CD4-positive, CD25-positive, alpha-beta regulatory T cell (primary cell): ENCODE results near the gene SLC6A17. TPM values are rescaled to one million over a fixed set of nuclear protein-coding genes. Genes with fewer than 3 reads are reported as not detected.

Experiments
- ATAC-seq, 2 donors: fragments of 150-1000 bp; cut with Tn5 transposase; one replicate each; pipeline ENCODE4 v1.10.0; 2021; ENCODE audit warnings: low read depth in 2 of 2, moderate number of reproducible peaks in 2 of 2, moderate library complexity in 1 of 2
- DNase-seq, 3 donors: peaks; one replicate each; pipeline versions ENCODE4 v3.0.0 to v3.0.0-alpha.2; 2012 to 2022; ENCODE audit warnings: mixed read lengths in 1 of 3
- H3K27ac ChIP-seq: one replicate; pipeline ENCODE4 v1.7.0; 2013; ENCODE audit warnings: mild to moderate bottlenecking, low read length; ENCODE audit not compliant: insufficient read depth, poor library complexity, severe bottlenecking
- H3K27me3 ChIP-seq: one replicate; pipeline ENCODE4 v1.7.0; 2013; ENCODE audit warnings: low read length; ENCODE audit not compliant: control insufficient read depth, insufficient read depth
- H3K36me3 ChIP-seq: one replicate; pipeline ENCODE4 v1.7.0; 2013; ENCODE audit warnings: mild to moderate bottlenecking, low read length, moderate library complexity; ENCODE audit not compliant: control insufficient read depth, insufficient read depth
- H3K4me1 ChIP-seq: 2 replicates; pipeline ENCODE4 v1.7.0; 2013; ENCODE audit warnings: mild to moderate bottlenecking, low read length; ENCODE audit not compliant: insufficient read depth, control insufficient read depth, poor library complexity, severe bottlenecking
- H3K4me3 ChIP-seq: one replicate; pipeline ENCODE4 v1.7.0; 2013; ENCODE audit warnings: low read depth, mild to moderate bottlenecking, low read length, moderate library complexity
- H3K9me3 ChIP-seq, 2 experiments: 1 replicate in 1 of 2; 2 replicates in 1 of 2; pipeline ENCODE4 v1.7.0; 2013; ENCODE audit warnings: low read length in 2 of 2, mild to moderate bottlenecking in 1 of 2, moderate library complexity in 1 of 2; ENCODE audit not compliant: control insufficient read depth in 2 of 2
- H3K27ac Mint-ChIP-seq, 3 donors: one replicate each; pipeline ENCODE4 v1.8.0; 2020 to 2022; ENCODE audit warnings: mild to moderate bottlenecking in 3 of 3, mixed read lengths in 3 of 3, moderate library complexity in 2 of 3
- H3K27me3 Mint-ChIP-seq: one replicate; pipeline ENCODE4 v1.8.0; 2022; ENCODE audit warnings: mild to moderate bottlenecking, mixed read lengths
- H3K36me3 Mint-ChIP-seq: one replicate; pipeline ENCODE4 v1.8.0; 2020; ENCODE audit warnings: mixed read lengths
- H3K4me1 Mint-ChIP-seq, 4 donors: one replicate each; pipeline ENCODE4 v1.8.0; 2020 to 2022; ENCODE audit warnings: mixed read lengths in 4 of 4, mild to moderate bottlenecking in 1 of 4
- H3K4me3 Mint-ChIP-seq, 4 donors: one replicate each; pipeline ENCODE4 v1.8.0; 2020 to 2022; ENCODE audit warnings: mild to moderate bottlenecking in 4 of 4, mixed read lengths in 4 of 4, moderate library complexity in 3 of 4
- H3K9me3 Mint-ChIP-seq, 7 donors: one replicate each; pipeline ENCODE4 v1.8.0; 2020 to 2022; ENCODE audit warnings: mixed read lengths in 7 of 7, mild to moderate bottlenecking in 3 of 7, moderate library complexity in 2 of 7
- polyA plus RNA-seq, 4 donors: library from polyadenylated mRNA; unstranded; fragments of 300-500 nt; fragmentation: Illumina TruSeq; gene quantifications; one replicate each; pipeline ENCODE4 v1.2.3, GENCODE V29; 2021
- total RNA-seq: library from RNA; stranded (reverse); gene quantifications from one replicate; pipeline ENCODE4 v1.2.3, GENCODE V29; 2022

SLC6A17 gene
- total and polyA plus RNA-seq, 5 donors from 2014 or later: not detected

GRCh38 chr1:110188035-110188618 is 37.8 kb downstream of the SLC6A17 start:
- H3K27ac Mint-ChIP-seq: peak overlapping the region in 1 of 3 donors; percentile 41
- H3K27me3 Mint-ChIP-seq: no peaks in the 10 kb centered on the region
- ATAC-seq (no peak), DNase-seq (no peak)
- Histone ChIP-seq H3K36me3 (no peaks in the 10 kb centered on the region), H3K4me3 (no peak overlapping the region), H3K27me3 (peaks cover 3% of the 10 kb centered on the region), H3K9me3 (no peaks in the 10 kb centered on the region), H3K4me1 (no peaks in the 10 kb centered on the region), H3K27ac (no peak overlapping the region)
- no peaks in the 10 kb centered on the region for H3K4me1 Mint-ChIP-seq
- no peaks in the 10 kb centered on the region for H3K36me3 Mint-ChIP-seq
- no peaks in the 10 kb centered on the region for H3K9me3 Mint-ChIP-seq
- no peak overlapping the region for H3K4me3 Mint-ChIP-seq

- no peaks in the 10 kb centered on the region for H3K27me3 ChIP-seq
- no peak overlapping the region for H3K4me3 Mint-ChIP-seq
- no peak overlapping the region for H3K4me3 ChIP-seq
- no peaks in the 10 kb centered on the region for H3K27me3 Mint-ChIP-seq
- peak overlapping the region in 1 of 3 donors; percentile 7 for H3K27ac Mint-ChIP-seq
- DNase-seq (no peak), ATAC-seq (no peak)
- no peaks in the 10 kb centered on the region for H3K4me1 ChIP-seq
- H3K4me1 Mint-ChIP-seq: no peaks in the 10 kb centered on the region
- H3K36me3 Mint-ChIP-seq: no peaks in the 10 kb centered on the region
- no peaks in the 10 kb centered on the region for H3K9me3 Mint-ChIP-seq
- H3K9me3 ChIP-seq: no peaks in the 10 kb centered on the region
- H3K36me3 ChIP-seq: no peaks in the 10 kb centered on the region
- H3K27ac ChIP-seq: no peak overlapping the region
Observed at GRCh38 chr1:110189181-110189580, 38.9 kb downstream of the SLC6A17 start.

- Histone ChIP-seq H3K4me3 (no peak overlapping the region), H3K9me3 (no peaks in the 10 kb centered on the region), H3K36me3 (no peaks in the 10 kb centered on the region), H3K4me1 (no peaks in the 10 kb centered on the region), H3K27me3 (no peaks in the 10 kb centered on the region), H3K27ac (no peak overlapping the region)
- Mint-ChIP-seq H3K9me3 (no peaks in the 10 kb centered on the region), H3K4me3 (no peak overlapping the region), H3K27me3 (no peaks in the 10 kb centered on the region), H3K36me3 (no peaks in the 10 kb centered on the region), H3K27ac (no peak overlapping the region), H3K4me1 (no peaks in the 10 kb centered on the region)
- ATAC-seq (no peak), DNase-seq (no peak)
Observed at GRCh38 chr1:110190282-110190929, 40.1 kb downstream of the SLC6A17 start.

- Histone ChIP-seq H3K27me3 (no peaks in the 10 kb centered on the region), H3K9me3 (no peaks in the 10 kb centered on the region), H3K4me3 (no peak overlapping the region), H3K4me1 (no peaks in the 10 kb centered on the region), H3K27ac (no peak overlapping the region), H3K36me3 (no peaks in the 10 kb centered on the region)
- DNase-seq (no peak), ATAC-seq (no peak)
- no peak overlapping the region for H3K4me3 Mint-ChIP-seq
- H3K27ac Mint-ChIP-seq: no peak overlapping the region
- no peaks in the 10 kb centered on the region for H3K27me3 Mint-ChIP-seq
- no peaks in the 10 kb centered on the region for H3K36me3 Mint-ChIP-seq
- H3K9me3 Mint-ChIP-seq: no peaks in the 10 kb centered on the region
- peaks cover 0 to 4% (median 1%) of the 10 kb centered on the region in 4 donors for H3K4me1 Mint-ChIP-seq
Observed at GRCh38 chr1:110192541-110192940, 42.2 kb downstream of the SLC6A17 start.

GRCh38 chr1:110195196-110195595 is 44.9 kb downstream of the SLC6A17 start:
- DNase-seq (no peak), ATAC-seq (no peak)
- H3K27me3 Mint-ChIP-seq: no peaks in the 10 kb centered on the region
- peak overlapping the region in 1 of 3 donors; percentile 20 for H3K27ac Mint-ChIP-seq
- Histone ChIP-seq H3K27ac (no peak overlapping the region), H3K36me3 (no peaks in the 10 kb centered on the region), H3K4me1 (no peaks in the 10 kb centered on the region), H3K9me3 (no peaks in the 10 kb centered on the region), H3K4me3 (no peak overlapping the region), H3K27me3 (no peaks in the 10 kb centered on the region)
- H3K36me3 Mint-ChIP-seq: no peaks in the 10 kb centered on the region
- no peak overlapping the region for H3K4me3 Mint-ChIP-seq
- peaks cover 0 to 4% (median 1%) of the 10 kb centered on the region in 4 donors for H3K4me1 Mint-ChIP-seq
- no peaks in the 10 kb centered on the region for H3K9me3 Mint-ChIP-seq

GRCh38 chr1:110196917-110197765 is 46.8 kb downstream of the SLC6A17 start:
- H3K4me3 ChIP-seq: no peak overlapping the region
- DNase-seq (peak; percentile 36 to 63 (median 59)), ATAC-seq (peak; percentile 77 to 85)
- Mint-ChIP-seq H3K27me3 (no peaks in the 10 kb centered on the region), H3K4me1 (peaks cover 0 to 4% (median 1%) of the 10 kb centered on the region in 4 donors), H3K36me3 (no peaks in the 10 kb centered on the region), H3K27ac (peak overlapping the region in 1 of 3 donors; percentile 53), H3K4me3 (no peak overlapping the region), H3K9me3 (no peaks in the 10 kb centered on the region)
- H3K27me3 ChIP-seq: no peaks in the 10 kb centered on the region
- no peaks in the 10 kb centered on the region for H3K36me3 ChIP-seq
- H3K9me3 ChIP-seq: no peaks in the 10 kb centered on the region
- H3K4me1 ChIP-seq: no peaks in the 10 kb centered on the region
- H3K27ac ChIP-seq: no peak overlapping the region

GRCh38 chr1:110197905-110198629 is 47.8 kb downstream of the SLC6A17 start:
- Histone ChIP-seq H3K4me3 (no peak overlapping the region), H3K27ac (no peak overlapping the region), H3K36me3 (no peaks in the 10 kb centered on the region), H3K9me3 (no peaks in the 10 kb centered on the region), H3K4me1 (peaks cover 4% of the 10 kb centered on the region), H3K27me3 (no peaks in the 10 kb centered on the region)
- no peak for DNase-seq
- no peaks in the 10 kb centered on the region for H3K27me3 Mint-ChIP-seq
- no peak overlapping the region for H3K4me3 Mint-ChIP-seq
- H3K27ac Mint-ChIP-seq: no peak overlapping the region
- no peak for ATAC-seq
- H3K36me3 Mint-ChIP-seq: no peaks in the 10 kb centered on the region
- no peaks in the 10 kb centered on the region for H3K9me3 Mint-ChIP-seq
- H3K4me1 Mint-ChIP-seq: peaks cover 0 to 7% (median 6%) of the 10 kb centered on the region in 4 donors
